NCI-H1436 treated with DMSO at 0.1 percent for 48 hours (cell line): ENCODE measurements around the gene GNB5.

Experiments
- DNase-seq: peaks from one replicate; lab custom pipeline; 2025; lab: John Stamatoyannopoulos, UW

The GNB5 gene

GRCh38 chr15:52140646-52141045, 50.5 kb downstream of the GNB5 start:
- no peak for DNase-seq

DNA sequence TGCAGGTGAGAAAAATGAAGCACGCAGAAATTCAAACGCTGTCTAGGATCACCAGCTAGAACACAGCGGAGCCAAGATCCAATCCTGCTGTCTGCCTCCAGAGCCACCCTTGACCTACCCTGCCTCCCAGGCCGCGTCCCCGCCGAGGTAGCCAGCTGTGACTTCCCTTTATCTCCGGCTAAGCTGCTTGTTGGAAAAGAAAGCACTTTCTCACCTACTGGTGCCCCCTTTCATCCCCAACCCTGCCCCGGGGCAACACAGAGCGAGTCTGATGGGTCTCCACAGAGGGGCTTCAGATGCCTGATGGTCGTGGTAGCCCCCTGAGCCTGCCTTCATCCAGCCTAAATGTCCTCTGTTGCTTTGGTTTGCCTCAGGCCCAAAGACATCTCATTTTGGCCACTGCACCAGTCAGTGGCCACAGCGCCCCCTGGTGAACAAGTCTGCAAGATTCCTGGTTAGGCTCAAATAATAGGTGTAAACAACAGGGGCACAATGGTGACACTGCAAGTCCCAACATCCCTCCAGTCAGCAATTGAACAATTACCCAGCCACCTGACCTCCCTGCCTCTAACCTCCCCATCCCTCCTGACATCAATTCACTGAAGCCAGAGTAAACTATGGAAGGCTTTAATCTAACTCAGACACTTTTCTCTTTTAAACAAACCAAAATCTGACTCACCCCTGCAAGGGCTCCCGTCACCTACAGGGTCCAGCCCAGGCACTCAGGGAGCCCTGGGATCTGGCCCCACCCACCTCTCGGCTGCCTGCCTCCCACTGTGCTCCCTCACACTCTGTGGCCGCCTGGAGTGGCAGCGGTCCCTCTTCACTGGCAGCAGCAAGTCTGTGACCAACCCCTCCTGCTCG, 51.4 kb downstream of the GNB5 start:
- DNase-seq, result no peak

GRCh38 chr15:52137432-52138357, 53.5 kb downstream of the GNB5 start:
- DNase-seq, result no peak

DNA sequence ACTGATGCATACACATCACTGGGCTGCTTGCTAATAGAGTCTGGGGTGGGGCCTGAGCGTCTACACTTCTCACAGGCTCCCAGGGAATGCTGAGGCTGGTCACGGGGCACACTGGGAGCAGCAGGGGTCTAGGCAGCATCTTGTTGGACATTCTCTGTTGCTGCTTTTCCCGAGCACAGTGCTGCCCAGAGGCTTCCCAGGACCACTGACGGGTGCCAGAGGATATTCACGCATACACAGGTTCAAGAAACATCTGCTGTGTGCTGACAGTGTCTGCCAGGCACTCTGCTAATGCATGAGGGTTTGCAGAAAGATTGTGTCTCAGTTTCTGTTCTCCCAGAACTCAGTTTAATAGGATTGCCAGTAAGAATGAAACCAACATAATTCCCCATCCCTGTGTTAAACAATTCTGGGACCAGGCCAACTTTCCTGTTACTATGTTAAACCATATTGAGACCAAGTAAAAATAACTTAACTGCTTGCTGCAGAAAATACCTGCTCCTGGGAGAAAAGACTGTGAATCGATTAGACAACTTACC, 54.7 kb downstream of the GNB5 start:
- DNase-seq, result no peak

DNA sequence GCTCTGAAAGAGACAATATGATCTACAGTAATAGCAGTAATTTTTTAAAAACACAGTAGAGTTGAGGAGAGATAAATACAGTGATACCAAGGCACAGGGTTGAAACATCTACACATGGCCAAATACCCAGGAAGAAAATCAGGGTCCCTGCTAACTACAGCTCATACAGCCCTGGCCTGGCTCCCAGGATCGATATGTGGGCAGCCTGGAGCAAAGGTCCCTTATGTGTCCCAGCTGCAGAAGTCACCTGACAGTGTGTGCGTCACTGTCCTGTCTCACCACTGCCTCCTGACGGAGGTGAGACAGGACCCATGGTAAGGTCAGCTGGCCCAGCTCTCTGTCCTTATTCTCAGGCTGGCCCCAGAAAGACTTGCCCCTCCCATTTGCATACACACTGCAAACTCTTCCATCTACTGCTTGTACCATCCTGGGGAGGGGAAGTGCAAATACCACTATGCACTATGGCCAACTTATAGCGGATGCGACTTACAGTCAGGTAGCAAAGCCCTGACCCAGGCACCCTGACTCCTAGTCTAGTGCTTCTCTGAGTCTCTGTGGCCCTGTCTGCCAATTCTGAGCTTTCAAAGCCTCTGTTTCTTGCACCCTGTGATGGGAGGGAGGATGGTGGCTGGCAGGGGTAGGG, 56.6 kb downstream of the GNB5 start:
- DNase-seq, result no peak

DNA sequence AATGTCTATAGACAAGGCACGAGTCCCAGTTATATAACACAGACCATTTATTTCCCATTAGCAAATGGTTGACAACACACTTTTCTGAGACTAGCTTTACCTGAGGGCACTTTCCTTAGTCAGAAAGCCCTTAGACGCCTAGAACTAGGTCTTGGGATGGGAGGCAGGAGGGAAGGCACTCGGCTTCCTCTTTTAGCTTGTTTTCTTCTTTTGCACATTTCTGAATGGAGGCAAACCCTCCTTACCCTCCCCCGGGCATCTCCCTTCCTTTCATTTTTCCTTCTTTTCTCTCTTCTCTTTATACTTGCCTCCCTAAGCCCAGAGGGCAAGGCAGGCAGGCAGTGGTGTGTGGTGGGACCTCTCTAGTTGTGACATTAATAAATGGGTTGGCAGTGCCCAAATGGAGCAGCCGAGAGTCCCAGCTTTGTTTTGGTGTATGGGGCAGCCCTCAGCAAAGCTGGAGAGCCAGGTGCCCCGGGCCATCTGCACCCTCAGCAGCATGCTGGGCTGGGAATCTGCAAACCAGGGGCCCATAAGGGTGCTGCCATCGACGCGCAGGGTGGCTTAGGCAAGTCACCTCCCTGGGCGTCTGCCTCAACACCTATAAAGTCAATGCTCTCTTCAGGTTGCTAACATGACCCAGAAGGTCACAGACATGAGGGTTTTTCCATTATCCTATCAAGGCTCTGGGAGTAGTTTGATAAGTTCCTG, 57.5 kb downstream of the GNB5 start:
- no peak for DNase-seq

DNA sequence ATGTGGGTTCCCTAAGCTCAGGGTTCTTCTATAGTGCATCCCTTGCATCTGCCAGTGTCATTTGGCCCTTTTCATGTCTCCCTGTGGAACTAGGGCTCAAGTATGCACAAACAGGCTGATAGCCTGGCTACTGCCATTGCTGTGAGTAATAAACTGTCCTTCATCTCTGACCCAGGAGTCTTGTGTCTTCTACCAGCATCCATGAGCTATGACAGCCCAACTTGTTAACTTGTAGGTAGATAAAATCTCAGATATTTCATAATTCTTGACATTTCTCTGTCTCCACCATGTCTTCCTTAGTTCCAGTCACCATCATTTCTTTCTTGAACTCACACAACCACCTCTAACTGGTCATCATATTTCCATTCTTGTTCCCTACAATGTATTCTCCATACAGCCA, 59.1 kb downstream of the GNB5 start:
- DNase-seq, result no peak

DNA sequence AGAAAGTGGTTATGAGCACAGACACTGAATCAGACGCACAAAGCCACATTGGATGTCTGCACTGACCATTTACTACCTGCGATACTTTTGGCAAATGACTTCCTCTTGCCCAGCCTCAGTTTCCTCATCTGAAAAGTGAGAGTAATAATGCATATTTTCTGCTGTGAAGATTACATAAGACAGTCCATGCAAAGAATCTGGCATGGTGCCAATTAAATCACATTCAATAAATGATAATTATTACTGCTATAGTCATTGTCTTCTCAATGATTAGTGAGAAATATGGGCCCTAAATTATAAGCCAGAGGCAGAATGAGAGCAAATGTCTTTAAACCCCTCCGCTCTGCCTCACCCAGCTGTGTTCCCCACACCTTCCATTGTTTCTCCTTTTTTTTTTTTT, 62.6 kb downstream of the GNB5 start:
- no peak for DNase-seq

GRCh38 chr15:52124270-52124880, 66.8 kb downstream of the GNB5 start:
- no peak for DNase-seq

DNA sequence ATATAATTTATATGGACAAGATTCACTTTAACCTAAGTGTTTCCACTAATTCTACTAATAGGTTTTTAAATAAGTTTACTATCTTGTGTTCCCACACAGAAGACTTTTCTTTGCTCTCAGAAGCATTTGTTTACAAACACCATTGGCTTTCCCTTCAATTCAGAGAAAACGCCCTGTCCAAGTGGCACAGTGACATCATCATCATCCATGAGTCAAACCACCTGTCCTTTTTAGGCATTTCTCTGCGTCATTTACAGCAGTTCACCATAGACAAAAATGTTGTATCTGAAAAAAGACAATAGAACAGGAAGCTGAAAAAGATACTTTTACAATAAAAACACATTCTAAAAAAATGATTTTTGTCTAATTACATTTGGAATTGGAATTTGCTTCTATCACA, 69.3 kb downstream of the GNB5 start:
- DNase-seq, result no peak

GRCh38 chr15:52121006-52121405, 70.2 kb downstream of the GNB5 start:
- DNase-seq, result no peak

GRCh38 chr15:52120488-52120887, 70.7 kb downstream of the GNB5 start:
- DNase-seq, result no peak

DNA sequence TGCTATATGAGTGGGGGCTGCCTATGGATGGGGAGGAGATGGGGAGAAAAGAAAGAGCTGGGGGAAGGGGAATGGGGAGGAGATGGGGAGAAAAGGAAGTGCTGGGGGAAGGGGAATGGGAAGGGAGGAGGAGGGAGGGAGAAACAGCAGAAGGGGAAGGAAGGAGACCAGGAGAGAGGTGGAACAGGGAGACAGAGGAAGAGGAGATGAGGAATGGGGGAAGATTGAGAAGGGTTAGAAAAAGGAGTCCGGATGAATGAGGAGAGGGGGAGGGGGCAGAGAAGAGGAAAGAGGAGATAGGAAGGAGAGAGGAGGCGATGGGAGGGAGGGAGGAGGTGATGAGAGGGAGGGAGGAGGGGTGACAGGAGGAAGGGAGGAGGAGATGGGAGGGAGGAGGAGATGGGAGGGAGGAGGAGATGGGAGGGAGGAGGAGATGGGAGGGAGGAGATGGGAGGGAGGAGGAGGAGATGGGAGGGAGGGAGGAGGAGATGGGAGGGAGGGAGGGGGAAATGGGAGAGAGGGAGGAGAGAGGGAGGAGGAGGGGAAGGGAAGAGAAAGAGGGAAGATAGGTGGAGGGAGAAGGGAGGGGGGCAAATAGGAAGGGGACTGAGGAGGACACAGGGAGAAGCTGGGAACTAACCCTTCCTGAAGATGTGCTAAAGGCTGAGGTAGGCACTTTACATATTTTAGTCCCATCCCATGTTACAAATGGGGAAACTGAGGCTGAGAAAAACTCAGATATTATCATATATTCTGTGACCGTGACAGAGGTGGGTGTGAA, 72.0 kb downstream of the GNB5 start:
- DNase-seq, result no peak

GRCh38 chr15:52117549-52117948, 73.6 kb downstream of the GNB5 start:
- no peak for DNase-seq

DNA sequence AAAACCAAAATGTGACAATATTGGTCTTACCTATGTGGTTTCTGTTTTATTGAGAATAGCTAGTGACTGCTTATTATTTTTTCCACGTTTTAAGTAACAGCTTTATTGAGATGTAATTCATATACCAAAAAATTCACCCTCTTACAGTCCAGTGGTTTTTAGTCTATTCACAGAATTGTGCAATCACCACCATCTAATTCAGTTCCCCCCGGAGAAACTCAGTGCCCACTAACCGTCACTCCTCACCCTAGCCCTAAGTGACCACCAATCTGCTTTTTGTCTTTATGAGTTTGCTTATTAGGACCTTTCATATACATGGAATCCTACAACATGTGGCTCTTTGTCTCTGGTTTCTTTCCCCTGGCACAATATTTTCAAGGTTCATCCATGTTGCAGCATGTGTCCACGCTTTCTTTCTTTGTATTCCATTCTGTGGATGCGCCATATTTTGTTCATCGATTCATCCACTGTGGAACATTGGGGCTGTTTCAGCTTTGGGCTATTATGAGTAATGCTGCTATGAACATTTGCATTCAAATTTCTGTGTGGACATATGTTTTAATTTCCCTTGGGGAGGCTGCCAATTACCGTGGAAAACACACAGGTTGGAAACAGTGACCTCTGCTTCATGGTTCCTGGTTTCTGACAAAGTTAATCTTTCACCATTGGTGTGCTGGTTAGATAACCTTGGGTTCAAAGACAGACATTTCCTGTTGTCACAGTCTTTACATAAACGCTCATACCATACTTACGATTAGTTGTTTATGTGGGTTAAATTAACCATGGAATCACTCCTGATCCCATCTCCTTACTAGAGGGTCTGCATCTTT, 75.4 kb downstream of the GNB5 start:
- no peak for DNase-seq

GRCh38 chr15:52114261-52115055, 76.7 kb downstream of the GNB5 start:
- DNase-seq, result no peak

GRCh38 chr15:52113708-52114107, 77.5 kb downstream of the GNB5 start:
- no peak for DNase-seq

GRCh38 chr15:52113235-52113634, 78.0 kb downstream of the GNB5 start:
- no peak for DNase-seq
